Glutamatergic neuron (in vitro differentiated cells): ENCODE results near the gene VIM. TPM values are rescaled to one million over a fixed set of nuclear protein-coding genes. Genes with fewer than 3 reads are reported as not detected.

ENCODE experiments used
- DNase-seq: peaks from one replicate; pipeline ENCODE4 v3.0.0; 2022
- H3K27ac Mint-ChIP-seq: one replicate; pipeline ENCODE4 v1.8.0; 2020; ENCODE audit warnings: mild to moderate bottlenecking, mixed read lengths, inconsistent platforms; ENCODE audit not compliant: unreplicated experiment
- H3K27me3 Mint-ChIP-seq: one replicate; pipeline ENCODE4 v1.8.0; 2020; ENCODE audit warnings: mild to moderate bottlenecking, moderate library complexity, mixed read lengths, inconsistent platforms; ENCODE audit not compliant: unreplicated experiment
- H3K36me3 Mint-ChIP-seq: one replicate; pipeline ENCODE4 v1.8.0; 2020; ENCODE audit warnings: mild to moderate bottlenecking, mixed read lengths, inconsistent platforms; ENCODE audit not compliant: unreplicated experiment
- H3K4me1 Mint-ChIP-seq: one replicate; pipeline ENCODE4 v1.8.0; 2020; ENCODE audit warnings: mild to moderate bottlenecking, low read depth, mixed read lengths, inconsistent platforms; ENCODE audit not compliant: unreplicated experiment
- H3K4me3 Mint-ChIP-seq: one replicate; pipeline ENCODE4 v1.8.0; 2020; ENCODE audit warnings: mild to moderate bottlenecking, mixed read lengths, inconsistent platforms; ENCODE audit not compliant: unreplicated experiment
- H3K9me3 Mint-ChIP-seq: one replicate; pipeline ENCODE4 v1.8.0; 2020; ENCODE audit warnings: mild to moderate bottlenecking, moderate library complexity, mixed read lengths, inconsistent platforms; ENCODE audit not compliant: unreplicated experiment
- CTCF ChIP-seq: fragments of 200-600 bp; sonication (generic); IDR thresholded peaks from one replicate; pipeline ENCODE4 v1.5.0; 2021; ENCODE audit not compliant: partially characterized antibody, unreplicated experiment
- total RNA-seq: library from RNA; stranded (reverse); fragmentation: NEBNext Ultra II Directional; extraction: Animal tissue kit (Norgen Biotek cat#: 25700); gene quantifications from one replicate; pipeline ENCODE4 v1.2.1, GENCODE V29; 2021; ENCODE audit not compliant: unreplicated experiment

Gene VIM
- total RNA-seq, 1 donor from 2014 or later: 106 TPM

GRCh38 chr10:17216217-17216900, 11.7 kb upstream of the VIM start:
- H3K4me3 Mint-ChIP-seq: no peak overlapping the region
- TF ChIP-seq CTCF: no peak
- H3K27me3 Mint-ChIP-seq: no peaks in the 10 kb centered on the region
- no peaks in the 10 kb centered on the region for H3K36me3 Mint-ChIP-seq
- no peak overlapping the region for H3K27ac Mint-ChIP-seq
- H3K9me3 Mint-ChIP-seq: no peaks in the 10 kb centered on the region
- H3K4me1 Mint-ChIP-seq: no peaks in the 10 kb centered on the region
- DNase-seq: no peak

- TF ChIP-seq CTCF: no peak
- Mint-ChIP-seq H3K4me3 (no peak overlapping the region), H3K4me1 (no peaks in the 10 kb centered on the region), H3K36me3 (no peaks in the 10 kb centered on the region), H3K9me3 (no peaks in the 10 kb centered on the region), H3K27me3 (no peaks in the 10 kb centered on the region), H3K27ac (no peak overlapping the region)
- DNase-seq: no peak
Measured at GRCh38 chr10:17216901-17217395, 11.1 kb upstream of the VIM start.

- H3K4me3 Mint-ChIP-seq: no peak overlapping the region
- no peaks in the 10 kb centered on the region for H3K36me3 Mint-ChIP-seq
- H3K27ac Mint-ChIP-seq: no peak overlapping the region
- H3K9me3 Mint-ChIP-seq: no peaks in the 10 kb centered on the region
- no peak for TF ChIP-seq CTCF
- no peaks in the 10 kb centered on the region for H3K27me3 Mint-ChIP-seq
- no peaks in the 10 kb centered on the region for H3K4me1 Mint-ChIP-seq
- DNase-seq: no peak
Measured at GRCh38 chr10:17217631-17218232, 10.3 kb upstream of the VIM start.

GRCh38 chr10:17219024-17219423, 9.0 kb upstream of the VIM start:
- no peaks in the 10 kb centered on the region for H3K36me3 Mint-ChIP-seq
- DNase-seq: no peak
- TF ChIP-seq CTCF: no peak
- H3K27ac Mint-ChIP-seq: no peak overlapping the region
- H3K4me1 Mint-ChIP-seq: no peaks in the 10 kb centered on the region
- H3K9me3 Mint-ChIP-seq: no peaks in the 10 kb centered on the region
- no peak overlapping the region for H3K4me3 Mint-ChIP-seq
- H3K27me3 Mint-ChIP-seq: no peaks in the 10 kb centered on the region

- H3K36me3 Mint-ChIP-seq: no peaks in the 10 kb centered on the region
Measured at GRCh38 chr10:17220652-17221100, 7.4 kb upstream of the VIM start.

More at GRCh38 chr10:17220652-17221100, 7.4 kb upstream of the VIM start:
- H3K4me3 Mint-ChIP-seq: no peak overlapping the region
- no peak for TF ChIP-seq CTCF
- no peak for DNase-seq
- no peaks in the 10 kb centered on the region for H3K9me3 Mint-ChIP-seq
- no peak overlapping the region for H3K27ac Mint-ChIP-seq
- H3K4me1 Mint-ChIP-seq: no peaks in the 10 kb centered on the region
- no peaks in the 10 kb centered on the region for H3K27me3 Mint-ChIP-seq
